HEK293 (cell line): ENCODE measurements around the gene GP1BB.

Source experiments
- CTCF ChIA-PET: fragments of 350-600 bp; formaldehyde crosslinking; extraction: SDS; loops from one replicate; lab custom pipeline; 2021; ENCODE audit warnings: antibody characterized with exemption; lab: Yijun Ruan, JAX
- POLR2A ChIA-PET: fragments of 300-600 bp; formaldehyde crosslinking; extraction: SDS; loops from one replicate; lab custom pipeline; 2020; ENCODE audit warnings: antibody characterized with exemption, inconsistent platforms; lab: Yijun Ruan, JAX
- H3K27ac ChIP-seq: fragments of 200-500 bp; sonication (Bioruptor generic); 2 replicates; pipeline ENCODE4 v1.5.1; 2014; ENCODE audit warnings: low read depth, low read length, control low read depth, inconsistent platforms; ENCODE audit errors: extremely low read depth
- H3K36me3 ChIP-seq, 2 experiments: fragments of 200-500 bp in 1 of 2; sonication (Bioruptor generic) in 1 of 2; 1 replicate in 1 of 2; 2 replicates in 1 of 2; pipeline ENCODE4 v1.5.1; 2014 to 2017; ENCODE audit warnings: inconsistent platforms in 2 of 2, low read length in 2 of 2; ENCODE audit not compliant: control insufficient read depth in 2 of 2, insufficient read depth in 1 of 2
- H3K4me1 ChIP-seq: fragments of 200-500 bp; sonication (Bioruptor generic); 2 replicates; pipeline ENCODE4 v1.5.1; 2014; ENCODE audit warnings: mild to moderate bottlenecking, low read length, inconsistent platforms; ENCODE audit not compliant: control insufficient read depth, insufficient read depth
- H3K4me3 ChIP-seq: 2 replicates; pipeline ENCODE4 v1.5.1; 2011; ENCODE audit warnings: low read depth, mild to moderate bottlenecking, control low read depth, low read length, moderate library complexity
- H3K9me3 ChIP-seq: fragments of 200-500 bp; sonication (Bioruptor generic); 2 replicates; pipeline ENCODE4 v1.5.1; 2014; ENCODE audit warnings: low read depth, low read length, inconsistent platforms; ENCODE audit not compliant: control insufficient read depth, insufficient read depth
- KLF1 ChIP-seq: fragments of 450-650 bp; formaldehyde crosslinking; IDR thresholded peaks from 2 replicates; pipeline ENCODE4 v1.5.1; 2016; ENCODE audit warnings: missing biosample characterization, missing genetic modification characterization
- KLF16 ChIP-seq: fragments of 450-650 bp; formaldehyde crosslinking; IDR thresholded peaks from 2 replicates; pipeline ENCODE4 v1.5.1; 2017; ENCODE audit warnings: missing biosample characterization, missing genetic modification characterization
- KLF8 ChIP-seq: fragments of 450-650 bp; formaldehyde crosslinking; IDR thresholded peaks from 2 replicates; pipeline ENCODE4 v1.5.1; 2016; ENCODE audit warnings: missing biosample characterization, missing genetic modification characterization
- KLF9 ChIP-seq: fragments of 450-650 bp; formaldehyde crosslinking; IDR thresholded peaks from 2 replicates; pipeline ENCODE4 v1.5.1; 2016; ENCODE audit warnings: missing biosample characterization, missing genetic modification characterization, low read depth
- PRDM6 ChIP-seq: fragments of 450-650 bp; formaldehyde crosslinking; IDR thresholded peaks from 2 replicates; pipeline ENCODE4 v1.5.1; 2017; ENCODE audit warnings: missing biosample characterization, missing genetic modification characterization
- SP2 ChIP-seq: fragments of 450-650 bp; formaldehyde crosslinking; IDR thresholded peaks from 2 replicates; pipeline ENCODE4 v1.5.1; 2016; ENCODE audit warnings: missing biosample characterization, missing genetic modification characterization
- SP7 ChIP-seq: fragments of 450-650 bp; formaldehyde crosslinking; IDR thresholded peaks from 2 replicates; pipeline ENCODE4 v1.5.1; 2016; ENCODE audit warnings: missing biosample characterization, missing genetic modification characterization
- YY2 ChIP-seq: fragments of 450-650 bp; formaldehyde crosslinking; IDR thresholded peaks from 2 replicates; pipeline ENCODE4 v1.5.1; 2016; ENCODE audit warnings: missing biosample characterization, missing genetic modification characterization
- ZFP3 ChIP-seq: fragments of 450-650 bp; formaldehyde crosslinking; IDR thresholded peaks from 2 replicates; pipeline ENCODE4 v1.5.1; 2016; ENCODE audit warnings: low read depth, missing biosample characterization, missing genetic modification characterization
- ZNF112 ChIP-seq: fragments of 450-650 bp; formaldehyde crosslinking; IDR thresholded peaks from 2 replicates; pipeline ENCODE4 v1.5.0; 2017; ENCODE audit warnings: missing biosample characterization, missing genetic modification characterization
- ZNF133 ChIP-seq: fragments of 450-650 bp; formaldehyde crosslinking; IDR thresholded peaks from 2 replicates; pipeline ENCODE4 v1.5.1; 2016; ENCODE audit warnings: missing biosample characterization, missing genetic modification characterization
- ZNF514 ChIP-seq: fragments of 450-650 bp; formaldehyde crosslinking; IDR thresholded peaks from 2 replicates; pipeline ENCODE4 v1.5.1; 2016; ENCODE audit warnings: missing biosample characterization, missing genetic modification characterization
- ZNF530 ChIP-seq: fragments of 450-650 bp; formaldehyde crosslinking; IDR thresholded peaks from 2 replicates; pipeline ENCODE4 v1.5.1; 2016; ENCODE audit warnings: low read depth, missing biosample characterization, missing genetic modification characterization
- ZNF561 ChIP-seq: fragments of 450-650 bp; IDR thresholded peaks from 2 replicates; pipeline ENCODE4 v1.5.1; 2018; ENCODE audit warnings: missing biosample characterization, missing genetic modification characterization, borderline replicate concordance
- ZNF596 ChIP-seq: fragments of 450-650 bp; IDR thresholded peaks from 2 replicates; pipeline ENCODE4 v1.5.0; 2018; ENCODE audit warnings: missing biosample characterization, mild to moderate bottlenecking, missing genetic modification characterization, moderate library complexity
- ZNF768 ChIP-seq: fragments of 450-650 bp; formaldehyde crosslinking; IDR thresholded peaks from 2 replicates; pipeline ENCODE4 v1.5.1; 2018; ENCODE audit warnings: missing biosample characterization, mild to moderate bottlenecking, missing genetic modification characterization
- ZXDB ChIP-seq: fragments of 450-650 bp; formaldehyde crosslinking; IDR thresholded peaks from 2 replicates; pipeline ENCODE4 v1.5.1; 2016; ENCODE audit warnings: missing biosample characterization, missing genetic modification characterization
- TF ChIP-seq, protein P1 (sequence below): fragments of 450-650 bp; formaldehyde crosslinking; IDR thresholded peaks from 2 replicates; pipeline ENCODE4 v1.5.1; 2016; ENCODE audit warnings: missing biosample characterization, missing genetic modification characterization
- TF ChIP-seq, protein P2 (sequence below): fragments of 450-650 bp; formaldehyde crosslinking; IDR thresholded peaks from 2 replicates; pipeline ENCODE4 v1.5.1; 2016; ENCODE audit warnings: missing biosample characterization, missing genetic modification characterization
- TF ChIP-seq, protein P3 (sequence below): fragments of 450-650 bp; formaldehyde crosslinking; IDR thresholded peaks from 2 replicates; pipeline ENCODE4 v1.5.1; 2016; ENCODE audit warnings: missing biosample characterization, missing genetic modification characterization
- TF ChIP-seq, protein P4 (sequence below): fragments of 450-650 bp; formaldehyde crosslinking; IDR thresholded peaks from 2 replicates; pipeline ENCODE4 v1.5.1; 2016; ENCODE audit warnings: missing biosample characterization, missing genetic modification characterization

GP1BB gene

DNA sequence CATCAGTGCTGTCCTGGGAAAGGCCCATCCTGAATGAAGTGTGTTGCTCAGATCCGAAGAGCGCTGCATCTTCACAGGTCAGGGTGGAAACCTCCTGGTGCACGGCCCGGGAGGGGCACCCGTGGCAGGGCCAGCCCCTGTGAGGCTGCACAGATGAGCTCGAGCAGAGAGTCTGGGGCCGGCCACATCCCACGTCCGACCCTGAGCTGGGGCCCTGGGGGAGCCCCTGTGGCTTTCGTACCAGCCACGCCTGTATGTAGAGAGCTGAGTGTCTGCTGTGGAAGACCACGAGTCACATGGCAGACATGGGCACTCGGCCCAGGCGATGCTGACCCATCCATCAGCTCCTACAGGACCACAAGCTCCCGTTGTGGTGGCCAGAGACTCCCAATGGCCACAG is 33.9 kb upstream of the GP1BB start (continued):
- TF ChIP-seq KLF8 (tag by site-specific recombination) (no peak), SP2 (tag by site-specific recombination) (no peak), ZNF768 (tag by site-specific recombination) (no peak), KLF1 (no peak)
- TF ChIP-seq, protein P1, sequence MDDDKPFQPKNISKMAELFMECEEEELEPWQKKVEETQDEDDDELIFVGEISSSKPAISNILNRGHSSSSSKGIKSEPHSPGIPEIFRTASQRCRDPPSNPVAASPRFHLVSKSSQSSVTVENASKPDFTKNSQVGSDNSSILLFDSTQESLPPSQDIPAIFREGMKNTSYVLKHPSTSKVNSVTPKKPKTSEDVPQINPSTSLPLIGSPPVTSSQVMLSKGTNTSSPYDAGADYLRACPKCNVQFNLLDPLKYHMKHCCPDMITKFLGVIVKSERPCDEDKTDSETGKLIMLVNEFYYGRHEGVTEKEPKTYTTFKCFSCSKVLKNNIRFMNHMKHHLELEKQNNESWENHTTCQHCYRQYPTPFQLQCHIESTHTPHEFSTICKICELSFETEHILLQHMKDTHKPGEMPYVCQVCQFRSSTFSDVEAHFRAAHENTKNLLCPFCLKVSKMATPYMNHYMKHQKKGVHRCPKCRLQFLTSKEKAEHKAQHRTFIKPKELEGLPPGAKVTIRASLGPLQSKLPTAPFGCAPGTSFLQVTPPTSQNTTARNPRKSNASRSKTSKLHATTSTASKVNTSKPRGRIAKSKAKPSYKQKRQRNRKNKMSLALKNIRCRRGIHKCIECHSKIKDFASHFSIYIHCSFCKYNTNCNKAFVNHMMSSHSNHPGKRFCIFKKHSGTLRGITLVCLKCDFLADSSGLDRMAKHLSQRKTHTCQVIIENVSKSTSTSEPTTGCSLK (tag by site-specific recombination), result no peak

DNA sequence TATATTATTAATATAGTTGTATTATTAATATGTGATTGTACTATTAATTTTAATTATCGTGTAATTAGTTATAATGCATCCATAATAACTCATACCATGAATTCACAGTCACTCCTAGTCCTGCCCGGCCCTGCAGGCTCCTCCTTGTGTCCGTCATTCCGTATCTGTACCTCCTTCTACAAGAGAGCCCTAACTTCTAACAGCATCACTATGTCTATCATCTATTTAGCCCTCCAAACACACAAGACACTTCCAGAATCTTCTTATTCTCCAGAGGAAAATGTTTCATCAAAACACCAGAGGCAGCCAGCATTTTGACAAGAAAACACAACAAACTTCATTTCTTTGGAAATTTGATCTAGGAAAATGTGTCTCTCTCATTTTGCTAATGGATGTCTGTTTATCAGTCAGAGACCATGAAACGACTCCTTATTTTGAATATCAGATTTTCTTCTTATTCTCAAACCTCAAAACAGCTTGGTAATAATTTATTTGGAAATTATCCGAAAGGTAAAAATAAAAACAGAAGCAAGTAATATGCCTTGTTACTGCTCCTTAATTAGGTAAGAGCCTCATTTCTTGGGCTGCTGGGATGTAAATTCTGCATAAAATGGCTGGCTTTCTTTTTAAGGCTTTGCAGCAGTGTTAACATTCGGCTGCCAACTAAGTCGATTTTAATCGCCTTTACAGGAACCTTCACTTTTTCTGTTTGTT is 32.2 kb upstream of the GP1BB start:
- Histone ChIP-seq H3K36me3 (no peaks in the 10 kb centered on the region), H3K4me3 (peak overlapping the region; percentile 16; the same call in 1 of the 2 replicates), H3K9me3 (no peaks in the 10 kb centered on the region), H3K4me1 (no peaks in the 10 kb centered on the region), H3K27ac (no peak overlapping the region)
- TF ChIP-seq PRDM6 (tag by site-specific recombination), result peak; percentile 18; the same call in 1 of the 2 replicates
- TF ChIP-seq KLF16, result no peak
- TF ChIP-seq KLF9 (tag by site-specific recombination), result no peak
- TF ChIP-seq ZFP3 (tag by site-specific recombination), result no peak
- ChIA-PET CTCF (interaction anchor here (0.8 to 1.3 kb wide), 4 partner anchors 8 to 59 kb away, joined by 3 to 8 read pairs (median 6); no protein-coding TSS in a partner anchor), POLR2A (interaction anchor here (0.8 to 1.2 kb wide), 2 partner anchors 26 to 33 kb away, joined by 3 read pairs; no protein-coding TSS in a partner anchor)

DNA sequence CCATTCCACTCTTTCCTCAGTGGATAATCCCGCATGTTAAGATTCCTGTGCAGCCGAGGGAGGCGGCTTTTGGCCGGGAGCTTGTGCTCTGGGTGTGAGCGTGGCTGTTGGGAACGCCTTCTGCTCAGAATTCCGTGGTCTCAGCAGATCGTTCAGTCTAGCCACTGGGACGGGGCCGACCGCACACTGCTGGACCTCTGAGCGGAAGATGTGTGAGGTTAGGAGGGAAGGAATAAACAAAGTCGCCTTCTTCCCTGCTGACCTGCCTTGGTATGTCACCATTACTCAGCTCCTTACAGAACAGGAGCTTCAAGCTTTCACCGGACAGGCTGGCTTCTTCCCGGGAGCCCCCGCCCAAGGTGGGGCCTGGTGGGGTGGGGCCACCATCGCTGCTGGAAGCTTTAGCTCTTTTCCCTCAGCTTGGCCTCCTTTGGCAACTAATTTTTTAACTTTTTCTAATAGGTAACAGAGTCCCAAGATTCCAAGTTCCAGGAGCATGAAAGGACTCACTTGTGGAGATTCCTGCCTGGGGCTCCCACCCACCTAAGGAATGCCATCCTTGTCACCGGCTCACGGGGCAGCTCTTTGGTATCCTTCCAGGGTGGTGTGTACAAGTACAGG is 31.5 kb upstream of the GP1BB start:
- Histone ChIP-seq H3K36me3 (no peaks in the 10 kb centered on the region), H3K9me3 (no peaks in the 10 kb centered on the region), H3K4me3 (peak overlapping the region; percentile 16), H3K4me1 (no peaks in the 10 kb centered on the region), H3K27ac (no peak overlapping the region)
- POLR2A ChIA-PET, result interaction anchor here (0.8 to 1.2 kb wide), 2 partner anchors 25 to 32 kb away, joined by 3 read pairs; no protein-coding TSS in a partner anchor
- CTCF ChIA-PET, result interaction anchor here (0.8 to 1.3 kb wide), 4 partner anchors 9 to 60 kb away, joined by 3 to 8 read pairs (median 6); no protein-coding TSS in a partner anchor
- TF ChIP-seq ZNF133 (tag by site-specific recombination), result no peak
- TF ChIP-seq ZNF530 (tag by site-specific recombination), result no peak
- no peak for TF ChIP-seq ZNF596 (tag by site-specific recombination)
- TF ChIP-seq, protein P2, sequence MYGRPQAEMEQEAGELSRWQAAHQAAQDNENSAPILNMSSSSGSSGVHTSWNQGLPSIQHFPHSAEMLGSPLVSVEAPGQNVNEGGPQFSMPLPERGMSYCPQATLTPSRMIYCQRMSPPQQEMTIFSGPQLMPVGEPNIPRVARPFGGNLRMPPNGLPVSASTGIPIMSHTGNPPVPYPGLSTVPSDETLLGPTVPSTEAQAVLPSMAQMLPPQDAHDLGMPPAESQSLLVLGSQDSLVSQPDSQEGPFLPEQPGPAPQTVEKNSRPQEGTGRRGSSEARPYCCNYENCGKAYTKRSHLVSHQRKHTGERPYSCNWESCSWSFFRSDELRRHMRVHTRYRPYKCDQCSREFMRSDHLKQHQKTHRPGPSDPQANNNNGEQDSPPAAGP (tag by site-specific recombination), result no peak; the same call in 1 of the 2 replicates
- TF ChIP-seq SP7 (tag by site-specific recombination), result peak; percentile 29; the same call in 1 of the 2 replicates
- no peak for TF ChIP-seq YY2 (tag by site-specific recombination)
- TF ChIP-seq ZXDB (tag by site-specific recombination), result no peak
- no peak for TF ChIP-seq ZNF112 (tag by site-specific recombination)
- no peak for TF ChIP-seq ZNF514 (tag by site-specific recombination)
- TF ChIP-seq, protein P3, sequence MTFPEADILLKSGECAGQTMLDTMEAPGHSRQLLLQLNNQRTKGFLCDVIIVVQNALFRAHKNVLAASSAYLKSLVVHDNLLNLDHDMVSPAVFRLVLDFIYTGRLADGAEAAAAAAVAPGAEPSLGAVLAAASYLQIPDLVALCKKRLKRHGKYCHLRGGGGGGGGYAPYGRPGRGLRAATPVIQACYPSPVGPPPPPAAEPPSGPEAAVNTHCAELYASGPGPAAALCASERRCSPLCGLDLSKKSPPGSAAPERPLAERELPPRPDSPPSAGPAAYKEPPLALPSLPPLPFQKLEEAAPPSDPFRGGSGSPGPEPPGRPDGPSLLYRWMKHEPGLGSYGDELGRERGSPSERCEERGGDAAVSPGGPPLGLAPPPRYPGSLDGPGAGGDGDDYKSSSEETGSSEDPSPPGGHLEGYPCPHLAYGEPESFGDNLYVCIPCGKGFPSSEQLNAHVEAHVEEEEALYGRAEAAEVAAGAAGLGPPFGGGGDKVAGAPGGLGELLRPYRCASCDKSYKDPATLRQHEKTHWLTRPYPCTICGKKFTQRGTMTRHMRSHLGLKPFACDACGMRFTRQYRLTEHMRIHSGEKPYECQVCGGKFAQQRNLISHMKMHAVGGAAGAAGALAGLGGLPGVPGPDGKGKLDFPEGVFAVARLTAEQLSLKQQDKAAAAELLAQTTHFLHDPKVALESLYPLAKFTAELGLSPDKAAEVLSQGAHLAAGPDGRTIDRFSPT (tag by site-specific recombination), result no peak
- TF ChIP-seq, protein P4, sequence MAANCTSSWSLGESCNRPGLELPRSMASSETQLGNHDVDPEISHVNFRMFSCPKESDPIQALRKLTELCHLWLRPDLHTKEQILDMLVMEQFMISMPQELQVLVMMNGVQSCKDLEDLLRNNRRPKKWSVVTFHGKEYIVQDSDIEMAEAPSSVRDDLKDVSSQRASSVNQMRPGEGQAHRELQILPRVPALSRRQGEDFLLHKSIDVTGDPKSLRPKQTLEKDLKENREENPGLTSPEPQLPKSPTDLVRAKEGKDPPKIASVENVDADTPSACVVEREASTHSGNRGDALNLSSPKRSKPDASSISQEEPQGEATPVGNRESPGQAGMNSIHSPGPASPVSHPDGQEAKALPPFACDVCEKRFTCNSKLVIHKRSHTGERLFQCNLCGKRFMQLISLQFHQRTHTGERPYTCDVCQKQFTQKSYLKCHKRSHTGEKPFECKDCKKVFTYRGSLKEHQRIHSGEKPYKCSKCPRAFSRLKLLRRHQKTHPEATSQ, result no peak
- TF ChIP-seq ZNF561 (tag by site-specific recombination), result no peak
